Activated CD8-positive, alpha-beta memory T cell treated with anti-CD3 and anti-CD28 coated beads for 1 hour (primary cell): ENCODE measurements around the gene TMEM51.

Source experiments
- DNase-seq, 2 donors: peaks; one replicate each; pipeline ENCODE4 v3.0.0-alpha.2; 2020; ENCODE audit warnings: low read depth in 1 of 2; ENCODE audit errors: extremely low read depth in 1 of 2

TMEM51 gene

DNA sequence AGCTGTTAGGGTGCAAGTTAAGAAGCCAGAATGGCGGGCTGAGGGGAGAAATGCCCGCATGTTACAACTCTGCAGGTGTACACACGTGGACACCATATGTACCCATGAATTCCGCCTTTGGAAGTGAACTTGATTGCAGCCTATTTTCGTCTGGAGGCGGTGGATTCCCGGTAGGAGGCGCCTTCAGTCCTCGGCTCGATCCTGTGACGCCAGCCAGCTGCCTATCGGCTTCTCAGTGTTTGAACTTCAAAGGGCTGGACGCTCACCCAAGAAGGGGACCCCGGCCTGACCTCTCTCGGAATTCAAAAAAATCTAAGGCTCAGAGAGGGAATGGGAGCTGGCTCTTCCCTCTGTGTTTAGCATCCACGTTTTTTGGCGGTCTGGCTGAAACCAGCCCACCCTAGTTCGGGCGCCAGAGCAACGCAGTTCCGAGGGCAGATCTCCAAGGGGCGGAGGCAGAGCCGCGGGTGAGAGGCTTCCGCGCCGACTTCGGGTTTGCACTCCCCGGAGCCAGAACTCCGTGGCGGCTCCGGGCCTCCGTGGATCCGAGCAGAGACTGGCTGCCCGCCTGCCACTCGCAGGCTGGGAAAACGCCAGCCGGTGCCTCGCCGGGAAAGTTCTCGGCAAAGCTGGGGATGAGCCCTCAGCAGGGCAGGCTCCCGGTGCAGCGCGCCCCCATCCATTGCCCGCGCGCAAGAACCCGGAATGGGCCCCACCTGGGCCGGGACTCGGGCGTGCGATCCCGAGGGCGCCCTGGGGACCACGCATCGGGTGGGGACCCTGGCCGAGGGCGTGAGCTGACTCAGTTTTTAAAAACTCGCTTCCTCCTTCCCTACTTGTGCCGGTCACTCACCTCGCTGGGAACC lies 996 bp upstream of the TMEM51 start:
- no peak for DNase-seq

DNA sequence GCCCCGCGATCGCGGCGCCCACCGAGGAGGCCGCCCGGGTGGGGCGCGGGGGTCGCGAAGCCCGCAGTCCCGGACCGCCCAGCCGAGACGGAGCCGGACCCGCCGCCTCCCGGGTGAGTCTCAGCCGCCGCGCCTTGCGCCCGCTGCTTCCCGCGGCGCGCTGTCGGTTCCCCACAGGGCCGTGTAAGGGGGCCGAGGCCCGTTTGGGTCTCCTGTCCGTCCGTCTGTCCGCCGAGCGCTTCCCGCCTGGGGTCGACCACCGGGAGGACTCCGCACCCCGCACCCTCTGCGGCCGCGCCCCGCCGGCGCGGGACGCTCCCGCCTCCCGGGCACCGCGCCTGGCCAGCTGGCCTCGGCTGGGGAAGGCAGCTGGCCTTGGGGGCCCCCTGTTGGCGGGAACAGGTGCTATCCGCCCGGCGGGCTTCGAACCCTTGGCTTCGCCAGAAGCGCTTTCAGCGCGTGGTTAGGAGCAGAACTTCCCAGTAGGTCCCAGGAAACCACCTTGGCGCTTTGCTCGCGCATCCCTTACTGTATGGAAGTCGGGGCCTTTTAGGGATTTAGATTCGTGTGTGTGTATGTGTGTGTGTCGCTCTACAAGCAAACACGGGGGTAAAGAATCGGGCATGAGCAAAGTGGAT lies 414 bp downstream of the TMEM51 start:
- DNase-seq: no peak

DNA sequence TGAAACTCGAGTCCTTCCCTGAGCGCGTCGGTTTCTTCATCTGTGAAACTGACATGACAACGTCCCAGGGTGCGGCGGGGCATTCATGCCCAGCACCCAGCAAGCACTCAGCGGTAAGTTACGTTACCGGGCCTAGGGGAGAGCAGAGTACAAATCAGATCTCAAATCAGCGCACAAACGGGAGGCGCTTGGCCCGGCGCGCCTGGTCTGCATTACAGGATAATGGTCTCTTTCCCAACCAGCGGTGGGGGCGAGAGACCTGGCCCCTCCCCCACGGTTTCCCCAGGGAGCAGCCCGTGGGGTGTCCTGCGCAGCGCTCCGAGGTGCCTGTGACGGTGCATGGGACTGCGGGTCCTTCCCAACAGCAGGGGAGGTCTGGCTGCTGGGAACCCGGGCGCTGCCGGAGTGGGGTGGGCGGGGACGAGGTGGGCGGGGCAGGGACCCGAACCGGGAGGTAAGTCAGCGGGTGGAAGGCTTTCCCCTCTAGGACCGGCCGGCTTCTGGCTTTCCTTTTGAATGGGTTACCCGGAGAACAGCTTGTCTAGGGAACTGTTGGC lies 1.0 kb downstream of the TMEM51 start:
- DNase-seq: no peak

DNA sequence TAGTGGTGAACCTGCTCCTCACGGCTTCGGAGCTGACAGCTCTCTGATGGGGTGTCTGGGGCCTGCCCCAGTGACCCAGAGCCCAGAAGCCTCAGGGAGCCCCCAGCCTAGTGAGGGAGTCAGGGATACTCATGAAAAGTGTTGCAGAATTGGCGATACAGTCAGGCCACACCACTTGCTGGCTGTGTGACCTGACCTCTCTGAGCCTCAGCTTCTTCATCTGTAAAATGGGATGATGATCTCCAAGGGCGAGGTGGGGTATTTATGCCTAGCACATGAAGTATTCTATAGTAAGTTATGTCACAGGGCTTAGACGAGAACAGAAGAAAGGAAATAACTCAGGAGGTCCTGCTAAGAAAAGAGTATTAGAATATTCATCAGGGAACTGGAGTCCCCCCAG lies 1.6 kb downstream of the TMEM51 start:
- DNase-seq: no peak

DNA sequence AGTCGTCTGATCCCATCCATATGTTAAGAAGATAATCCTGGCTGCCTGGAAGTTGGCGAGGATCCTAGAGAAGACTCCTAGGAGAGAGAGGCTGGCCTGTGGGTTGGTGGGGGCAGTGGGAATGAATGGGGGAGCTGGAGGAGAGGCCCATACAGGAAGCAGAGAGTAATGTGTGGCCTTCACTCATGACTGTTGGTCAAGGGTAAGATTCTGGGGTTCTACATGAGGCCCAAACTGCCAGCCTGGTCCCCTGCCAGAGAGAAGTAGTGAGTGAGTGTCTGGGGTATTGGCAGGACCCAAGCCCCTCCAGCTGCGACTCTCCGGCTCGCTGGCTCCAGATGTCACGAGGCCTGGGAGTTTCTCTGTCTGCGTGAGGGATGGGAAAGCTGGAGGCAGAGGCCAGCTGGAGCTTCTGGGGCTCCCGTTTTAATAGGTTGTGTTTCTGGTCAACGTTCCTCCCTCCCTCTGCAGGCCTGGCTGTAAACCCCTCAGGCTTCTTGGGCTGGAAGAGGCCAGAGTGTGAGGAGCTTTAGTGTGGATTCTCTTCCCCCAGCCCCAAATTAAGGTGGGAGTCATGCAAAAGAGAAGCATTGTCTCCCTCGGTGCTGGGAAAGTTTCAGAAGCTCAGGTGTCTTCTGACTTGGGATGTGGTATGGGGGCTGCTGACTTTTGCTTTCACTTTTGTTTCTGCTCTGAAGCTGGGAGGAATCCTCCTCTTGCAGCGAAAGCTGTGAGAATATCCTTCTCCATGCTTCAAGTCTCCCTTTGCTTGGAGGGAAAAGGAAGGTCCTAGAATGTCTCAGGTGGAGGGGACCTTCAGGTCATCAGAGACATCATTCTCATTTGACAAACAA lies 2.6 kb downstream of the TMEM51 start:
- no peak for DNase-seq

DNA sequence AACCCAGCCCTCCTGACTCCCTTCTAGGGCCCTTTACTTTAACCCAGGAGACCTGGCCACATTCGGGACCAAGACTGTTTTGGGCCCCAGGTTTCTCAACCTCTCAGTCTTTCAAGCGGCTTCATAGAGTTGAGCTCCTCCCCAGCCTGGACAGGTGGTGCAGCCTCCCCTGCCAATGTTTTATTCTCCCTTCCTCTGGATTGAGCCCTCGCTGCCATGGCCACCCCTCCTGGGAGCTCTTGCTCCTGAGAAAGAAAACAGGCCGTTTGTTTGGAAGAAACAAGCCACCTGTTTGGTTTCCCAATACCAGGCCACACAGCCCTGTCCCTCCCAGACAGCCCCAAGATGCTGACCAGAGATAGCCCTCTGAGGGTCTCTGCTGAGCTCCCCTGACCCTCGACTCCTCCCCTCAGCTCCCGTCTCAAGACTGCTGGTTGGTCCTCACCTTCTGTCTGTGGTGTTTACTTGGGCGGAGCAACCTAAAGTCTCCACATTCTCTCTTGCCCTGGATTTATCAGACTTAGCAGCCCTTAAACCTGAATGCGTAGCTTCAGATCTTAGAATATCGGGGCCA lies 3.3 kb downstream of the TMEM51 start:
- DNase-seq: no peak

DNA sequence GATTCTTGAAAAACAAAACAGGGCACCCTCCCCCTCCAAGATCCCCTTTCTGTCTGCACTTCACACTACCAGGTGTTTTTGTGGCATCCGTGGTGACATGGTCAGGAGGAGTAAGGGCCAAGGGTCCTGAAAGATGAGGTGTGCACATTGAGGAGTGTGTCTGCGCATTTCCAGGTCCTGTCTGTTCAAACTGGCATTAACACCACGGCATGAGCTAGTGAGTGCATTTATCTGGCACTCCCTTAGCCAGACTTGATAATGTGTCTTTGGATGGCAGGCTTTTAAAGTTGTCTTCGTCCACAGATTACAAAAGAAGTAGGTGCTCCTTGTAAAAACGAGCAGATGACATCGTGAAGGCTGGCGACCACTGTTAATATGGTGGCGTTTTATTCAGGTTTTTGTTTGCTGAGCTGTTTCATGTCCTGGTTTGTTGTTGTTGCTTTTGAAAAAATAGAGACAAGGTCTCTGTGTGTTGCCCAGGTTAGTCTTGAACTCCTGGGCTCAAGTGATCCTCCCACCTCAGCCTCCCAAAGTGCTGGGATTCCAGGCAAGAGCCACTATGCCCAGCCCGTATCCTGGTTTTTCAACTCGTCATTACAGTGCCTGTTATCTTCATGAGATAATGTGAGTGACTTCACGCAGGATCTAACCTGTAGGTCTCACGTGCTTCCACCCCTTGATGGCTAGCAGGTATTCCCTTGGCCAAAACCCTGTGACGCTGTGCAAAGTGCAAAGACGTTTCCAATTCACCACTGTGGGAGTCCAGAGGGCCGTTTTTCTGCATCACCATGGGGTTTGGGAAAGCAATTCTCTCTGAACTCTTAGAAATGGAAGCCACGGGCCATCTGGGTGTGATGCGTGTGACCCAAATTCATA lies 4.2 kb downstream of the TMEM51 start:
- no peak for DNase-seq

DNA sequence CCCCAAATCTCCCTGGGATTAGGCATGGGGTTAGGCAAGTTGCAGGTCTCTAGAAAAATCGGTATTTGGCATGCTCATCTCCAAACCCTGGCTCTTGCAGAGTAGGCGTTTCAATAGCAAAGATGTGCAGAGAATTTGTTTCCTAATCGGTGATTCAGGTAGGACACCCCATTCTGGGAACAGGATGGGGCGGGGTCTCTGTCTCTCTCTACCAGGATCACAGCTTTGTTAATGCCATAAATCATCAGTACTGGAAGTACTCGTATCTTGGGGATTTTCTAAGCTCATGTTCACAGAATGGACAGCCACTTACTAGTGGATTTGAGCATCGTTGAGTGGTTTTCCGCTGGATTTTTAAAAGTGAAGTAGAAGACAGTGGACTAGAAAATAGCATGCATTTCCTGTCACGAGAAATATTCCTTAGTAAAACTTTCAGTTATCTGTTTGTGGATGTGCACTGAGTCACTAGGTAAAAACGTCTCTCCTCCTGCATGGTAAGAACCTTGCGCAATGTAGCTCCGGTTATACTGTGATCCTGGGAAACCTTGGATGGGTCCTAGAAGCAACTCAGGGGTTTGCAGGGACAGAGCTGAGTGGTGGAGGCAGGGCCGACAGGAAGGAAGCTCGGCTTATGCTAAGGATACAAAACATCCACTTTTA lies 5.1 kb downstream of the TMEM51 start:
- no peak for DNase-seq

DNA sequence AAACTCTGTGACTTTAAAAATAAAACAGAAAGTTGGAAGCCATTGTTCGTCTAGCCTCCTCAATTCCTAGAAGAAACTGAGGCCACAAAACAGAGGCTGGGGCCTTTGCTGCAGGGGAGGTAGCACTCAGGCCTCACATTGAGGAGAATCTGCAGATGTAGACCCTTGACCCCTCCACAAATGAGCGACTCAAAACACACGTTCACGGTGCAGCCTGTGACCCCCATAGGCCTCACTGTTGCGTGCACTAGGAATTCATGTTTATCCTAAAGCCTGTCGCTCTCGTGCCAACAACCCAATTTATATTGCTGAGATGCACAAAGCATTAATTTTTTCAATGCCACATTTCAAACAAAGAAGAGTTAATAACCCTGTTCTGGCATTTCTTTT lies 5.6 kb downstream of the TMEM51 start:
- no peak for DNase-seq

DNA sequence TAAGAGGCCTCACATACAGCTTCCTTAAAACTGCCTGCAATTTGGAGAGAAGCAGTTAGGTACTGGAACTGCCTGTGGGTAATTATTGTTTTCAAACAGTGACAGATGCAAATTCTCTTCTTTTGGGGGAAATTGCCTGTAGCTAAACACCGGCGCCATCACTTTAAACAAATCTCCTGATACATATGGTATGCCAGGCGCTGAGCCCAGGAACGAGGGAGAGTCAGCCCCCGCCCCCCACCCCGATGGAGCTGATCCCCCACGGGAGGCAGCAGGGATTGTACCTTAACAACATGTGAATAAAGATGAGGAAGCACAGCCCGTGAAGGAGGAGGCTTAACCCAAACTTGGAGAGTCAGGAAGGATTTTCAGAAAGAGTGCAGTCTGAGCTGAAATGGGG lies 7.1 kb downstream of the TMEM51 start:
- DNase-seq: no peak

DNA sequence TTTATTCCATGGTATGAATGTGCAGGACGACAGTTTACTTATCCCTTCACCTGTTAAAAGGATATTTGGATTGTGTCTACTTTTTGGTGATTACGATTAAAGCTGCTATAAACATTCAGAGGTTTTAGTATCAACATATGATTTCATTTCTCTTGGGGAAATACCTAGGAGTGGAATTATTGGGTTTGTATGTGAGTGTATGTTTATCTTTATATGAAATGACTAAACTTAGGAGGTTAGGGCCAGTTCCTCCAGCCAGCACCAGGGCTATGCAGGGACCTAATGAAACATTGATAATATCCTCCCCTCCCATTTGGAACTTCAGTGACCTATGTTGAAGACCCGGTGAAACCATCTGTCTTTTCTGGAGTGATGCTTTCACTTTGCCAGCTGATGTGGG lies 13.8 kb downstream of the TMEM51 start:
- DNase-seq: no peak

DNA sequence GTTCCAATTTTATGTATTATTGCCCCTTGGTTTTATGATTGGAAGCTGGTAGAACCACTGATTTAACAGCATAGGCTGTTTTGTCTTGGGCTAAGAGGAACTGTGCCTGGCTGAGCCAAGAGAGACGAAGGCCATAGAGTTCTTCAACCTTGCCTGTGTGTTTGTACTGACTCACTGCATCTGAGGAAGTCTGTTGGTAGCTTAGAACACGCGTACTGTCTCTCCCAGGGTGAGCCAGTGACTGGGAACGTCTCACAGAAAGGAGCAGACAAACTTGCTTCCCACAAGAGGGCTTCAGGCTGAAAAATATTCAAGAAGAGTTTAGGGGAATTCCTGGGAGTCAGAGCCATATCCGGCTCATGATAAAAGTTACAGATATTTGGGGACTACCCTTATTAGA lies 14.9 kb downstream of the TMEM51 start:
- DNase-seq: no peak

DNA sequence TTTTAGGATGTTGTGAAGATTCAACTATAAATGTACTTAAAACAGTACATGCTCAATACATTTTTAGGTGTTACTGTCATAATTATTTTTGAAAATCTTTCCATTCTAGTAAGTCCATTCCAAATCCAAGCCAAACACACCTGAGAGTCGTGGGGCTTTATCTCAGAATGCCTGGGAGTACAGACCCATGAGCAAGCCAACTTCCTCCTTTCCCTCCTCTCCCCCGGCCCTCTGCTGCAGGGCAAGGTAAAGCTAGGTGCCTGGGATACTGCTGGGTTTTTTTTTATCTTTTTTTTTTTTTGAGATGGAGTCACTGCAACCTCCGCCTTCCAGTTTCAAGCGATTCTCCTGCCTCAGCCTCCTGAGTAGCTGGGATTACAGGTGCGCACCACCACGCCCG lies 16.5 kb downstream of the TMEM51 start:
- no peak for DNase-seq

DNA sequence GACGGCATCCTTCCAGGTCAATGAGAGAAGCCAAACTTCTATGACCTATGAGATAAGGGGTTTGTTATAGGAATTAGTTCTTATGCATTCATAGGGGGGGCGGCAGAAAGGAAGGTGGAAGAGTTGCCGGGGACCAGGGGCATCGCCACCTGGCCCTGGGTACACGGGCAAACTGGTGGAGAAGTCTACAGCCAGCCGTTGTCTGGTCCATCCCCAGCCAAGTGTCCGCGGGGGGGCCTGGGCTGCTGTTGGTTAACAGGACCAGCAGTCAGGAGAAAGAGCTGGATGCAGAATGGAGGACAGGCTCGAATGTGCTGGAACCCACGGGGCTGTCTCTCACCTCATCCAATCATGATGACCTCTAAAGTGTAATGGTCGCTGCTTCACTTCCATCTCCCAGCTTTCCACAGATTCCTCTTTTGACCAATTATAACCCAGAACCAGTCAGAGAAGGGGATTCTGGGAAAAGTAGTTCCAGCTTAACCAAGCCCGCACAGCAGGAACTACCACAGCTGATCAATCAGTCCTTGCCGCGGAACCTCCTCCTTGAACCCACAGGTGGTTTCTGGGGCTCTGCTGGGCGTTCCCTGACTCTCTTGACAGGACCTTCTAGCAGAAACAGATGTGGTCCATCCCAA lies 17.8 kb downstream of the TMEM51 start:
- DNase-seq: no peak

DNA sequence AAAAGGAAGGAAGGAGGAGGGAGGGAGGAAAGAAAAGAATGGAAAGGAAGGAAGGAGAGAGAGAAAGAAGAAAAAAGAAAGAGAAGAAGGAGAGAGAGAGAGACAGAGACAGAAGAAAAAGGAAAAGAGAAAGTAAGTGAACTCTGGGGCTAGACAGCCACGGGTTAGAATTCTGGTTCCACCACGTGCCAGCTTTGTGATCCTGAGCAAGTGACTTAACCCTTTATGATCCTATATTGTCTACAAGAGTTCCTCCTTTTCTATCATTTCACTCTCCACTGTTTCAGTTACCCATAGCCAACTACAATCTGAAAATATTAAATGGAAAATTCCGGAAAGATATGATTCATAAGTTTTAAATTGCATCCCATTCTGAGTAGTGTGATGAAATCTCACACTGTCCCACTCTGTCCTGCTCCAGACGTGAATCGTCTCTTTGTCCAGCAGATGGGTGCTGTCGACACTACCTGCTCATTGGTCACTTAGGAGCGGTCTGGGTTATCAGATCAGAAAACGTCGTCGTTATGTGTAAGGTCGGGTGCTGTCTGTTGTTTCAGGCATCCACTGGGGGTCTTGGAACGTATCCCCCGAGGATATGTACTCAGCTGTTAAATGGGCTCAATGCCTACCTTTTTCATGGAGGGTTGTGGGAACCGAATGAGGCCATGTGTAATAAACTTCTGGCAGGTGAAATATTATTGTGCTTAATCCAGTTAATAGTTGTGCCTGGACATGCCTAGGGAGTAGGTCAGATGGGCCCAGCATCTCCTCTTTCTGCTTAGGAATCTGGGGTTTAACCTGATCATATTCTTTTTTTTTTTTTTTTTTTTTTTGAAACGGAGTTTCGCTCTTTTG lies 19.1 kb downstream of the TMEM51 start:
- DNase-seq: no peak

DNA sequence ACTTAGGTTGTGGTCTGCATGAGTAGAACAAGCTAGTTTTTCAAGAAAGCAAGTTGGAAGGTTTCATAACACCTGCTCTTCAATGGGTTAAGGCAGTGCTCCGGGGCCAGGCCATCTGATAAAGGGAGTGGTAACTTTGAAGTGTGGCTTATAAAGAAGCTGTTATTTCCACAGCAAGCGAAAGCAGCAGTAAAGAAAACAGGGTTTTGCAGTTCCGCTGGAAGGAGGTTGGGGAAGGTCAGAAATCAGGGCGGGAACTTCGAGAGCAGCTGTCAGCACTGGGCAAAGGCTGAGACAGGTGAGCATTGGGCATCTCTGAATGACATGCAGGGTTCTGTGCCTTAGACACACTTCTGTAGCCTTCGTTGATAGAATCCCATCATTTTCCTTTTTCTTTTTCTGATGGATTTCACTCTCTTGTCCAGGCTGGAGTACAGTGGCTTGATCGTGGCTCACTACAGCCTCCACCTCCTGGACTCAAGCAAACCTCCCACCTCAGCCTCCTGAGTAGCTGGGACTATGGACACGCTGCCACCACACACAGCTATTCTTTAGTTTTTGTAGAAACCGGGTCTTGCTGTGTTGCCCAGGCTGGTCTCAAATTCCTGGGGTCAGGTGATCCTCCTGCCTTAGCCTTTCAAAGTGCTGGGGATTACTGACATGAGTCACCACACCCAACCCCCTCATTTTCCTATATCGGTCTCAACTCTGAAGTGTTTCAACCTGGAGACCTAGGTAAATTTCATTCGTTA lies 20.5 kb downstream of the TMEM51 start:
- DNase-seq: no peak

DNA sequence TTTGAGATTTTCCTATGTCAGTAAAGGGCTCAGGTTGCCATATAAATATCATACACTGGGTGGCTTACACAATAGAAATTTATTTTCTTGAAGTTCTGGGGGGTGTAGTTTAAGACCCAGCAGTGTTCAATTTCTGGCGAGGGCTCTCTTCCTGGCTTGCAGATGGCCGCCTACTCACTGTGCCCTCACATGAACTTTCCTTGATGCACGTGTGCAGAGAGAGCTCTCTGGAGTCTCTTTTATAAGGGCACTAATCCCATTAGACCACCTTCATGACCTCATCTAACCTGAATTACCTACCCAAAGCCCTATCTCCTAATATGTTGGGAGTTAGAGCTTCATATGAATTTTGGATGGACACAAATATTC lies 21.1 kb downstream of the TMEM51 start:
- DNase-seq: no peak
